ENCODE results near the gene MYH1. TPM values are rescaled to one million over a fixed set of nuclear protein-coding genes. Genes with fewer than 3 reads are reported as not detected.

Gene MYH1
- total and polyA plus RNA-seq, 10 of the 15 experiments (the other 5 are each of a cell fraction or from before 2014, with no cell fraction given) = 0.01 TPM; not detected in 9

DNA sequence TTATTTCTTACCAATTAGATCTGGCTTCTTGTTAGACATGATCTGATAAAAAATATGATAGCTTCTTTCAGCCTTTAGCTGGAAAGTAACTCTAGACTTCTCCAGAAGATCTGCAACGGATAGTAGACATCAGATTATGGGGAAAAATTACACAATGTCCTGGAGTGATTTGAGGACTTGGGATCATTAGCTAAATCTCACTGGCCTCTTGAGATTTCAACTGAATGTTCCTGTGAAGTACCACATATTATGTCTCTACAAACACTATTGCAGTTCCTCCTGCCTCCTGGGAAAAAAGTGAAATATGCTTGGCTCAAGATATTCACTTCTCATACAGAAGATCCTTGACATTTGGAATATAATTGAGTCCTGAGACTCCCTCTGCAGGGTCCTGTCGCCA is 5.5 kb downstream of the MYH1 start:
- in situ Hi-C loops (cut with MboI) (no loop called here), intact Hi-C loops (cut with micrococcal nuclease; ENCODE audit: unreplicated experiment) (no loop called here)
- ChIA-PET POLR2A (no interaction called here), RAD21 (ENCODE audit: unreplicated experiment) (no interaction called here), SMC1A (ENCODE audit: uncharacterized antibody, unreplicated experiment) (no interaction called here), CTCF (no interaction called here)
- 0 out of 4 replicates have a peak, but pooled peaks cover 0 to 2% of the 10 kb centered on the region in 2 experiments for H3K27me3 ChIP-seq (replicated peaks in 1 of 2; ENCODE audit: control insufficient read depth in 2 of 2, insufficient read depth in 2 of 2, low read length in 1 of 2)
- no peak overlapping the region for H3K27ac ChIP-seq (ENCODE audit: control insufficient read depth, insufficient read depth)
- TF ChIP-seq CBFB (IDR thresholded peaks at IDR 0.05; ENCODE audit: low read depth) (no peak), SMAD5 (IDR thresholded peaks at IDR 0.05; ENCODE audit: low read depth) (no peak), ZSCAN29 (IDR thresholded peaks at IDR 0.05) (no peak), BMI1 (IDR thresholded peaks at IDR 0.05; ENCODE audit: borderline replicate concordance) (no peak), PRDM15 (CRISPR knock-in tag; IDR thresholded peaks at IDR 0.05) (no peak), SMAD1 (IDR thresholded peaks at IDR 0.05; ENCODE audit: low read depth, partially characterized antibody) (no peak), ZBED1 (IDR thresholded peaks at IDR 0.05; ENCODE audit: borderline replicate concordance) (no peak), TAF1 (IDR thresholded peaks at IDR 0.05; ENCODE audit: borderline replicate concordance, low read depth, low read length) (no peak), KLF5 (IDR thresholded peaks at IDR 0.05; ENCODE audit: partially characterized antibody) (no peak), ESRRA (IDR thresholded peaks at IDR 0.05; ENCODE audit: low read length) (no peak), HDAC6 (IDR thresholded peaks at IDR 0.05; ENCODE audit: unreplicated experiment) (no peak), RUNX3 (IDR thresholded peaks at IDR 0.05; ENCODE audit: low read length) (no peak), FOS (IDR thresholded peaks at IDR 0.05; ENCODE audit: borderline replicate concordance, extremely low read depth, insufficient read length) (no peak), CBX5 (IDR thresholded peaks at IDR 0.05; ENCODE audit: low read depth) (no peak), SREBF2 (IDR thresholded peaks at IDR 0.05; ENCODE audit: low read length) (no peak)
- TF ChIP-seq, protein P1, sequence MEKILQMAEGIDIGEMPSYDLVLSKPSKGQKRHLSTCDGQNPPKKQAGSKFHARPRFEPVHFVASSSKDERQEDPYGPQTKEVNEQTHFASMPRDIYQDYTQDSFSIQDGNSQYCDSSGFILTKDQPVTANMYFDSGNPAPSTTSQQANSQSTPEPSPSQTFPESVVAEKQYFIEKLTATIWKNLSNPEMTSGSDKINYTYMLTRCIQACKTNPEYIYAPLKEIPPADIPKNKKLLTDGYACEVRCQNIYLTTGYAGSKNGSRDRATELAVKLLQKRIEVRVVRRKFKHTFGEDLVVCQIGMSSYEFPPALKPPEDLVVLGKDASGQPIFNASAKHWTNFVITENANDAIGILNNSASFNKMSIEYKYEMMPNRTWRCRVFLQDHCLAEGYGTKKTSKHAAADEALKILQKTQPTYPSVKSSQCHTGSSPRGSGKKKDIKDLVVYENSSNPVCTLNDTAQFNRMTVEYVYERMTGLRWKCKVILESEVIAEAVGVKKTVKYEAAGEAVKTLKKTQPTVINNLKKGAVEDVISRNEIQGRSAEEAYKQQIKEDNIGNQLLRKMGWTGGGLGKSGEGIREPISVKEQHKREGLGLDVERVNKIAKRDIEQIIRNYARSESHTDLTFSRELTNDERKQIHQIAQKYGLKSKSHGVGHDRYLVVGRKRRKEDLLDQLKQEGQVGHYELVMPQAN (conservative IDR thresholded peaks at IDR 0.05) = no peak
- no peak for DNase-seq (ENCODE audit: low read depth, low spot score)
- ATAC-seq = no peak
- H3K4me1 ChIP-seq (ENCODE audit: control insufficient read depth, insufficient read depth, low read length) = no peaks in the 10 kb centered on the region
- H3K4me2 ChIP-seq (ENCODE audit: control insufficient read depth, insufficient read depth) = no peak overlapping the region
- H3K9ac ChIP-seq (ENCODE audit: control insufficient read depth, insufficient read depth, low read length) = no peak overlapping the region
- no peaks in the 10 kb centered on the region for H3K79me2 ChIP-seq (ENCODE audit: control insufficient read depth, insufficient read depth, low read length)
- H3K36me3 ChIP-seq (ENCODE audit: control insufficient read depth in 2 of 2, insufficient read depth in 2 of 2, low read length in 1 of 2) = no peaks in the 10 kb centered on the region
- no peak overlapping the region for H2AFZ ChIP-seq (ENCODE audit: control insufficient read depth, low read depth, low read length)
- H4K20me1 ChIP-seq (ENCODE audit: control insufficient read depth, insufficient read depth) = no peaks in the 10 kb centered on the region
- FAIRE-seq = no peak
- H3K4me3 ChIP-seq = no peak overlapping the region
- 0% methylated on average over 2 of the region's 2 CpGs for WGBS (ENCODE audit: insufficient coverage, insufficient replicate concordance, low lambda C conversion rate, missing lambda C conversion rate)
- BruUV-seq (replicated peaks) = no TSS peak
- H3K9me3 ChIP-seq (replicated peaks; ENCODE audit: control insufficient read depth, insufficient read depth, low read length) = no peaks in the 10 kb centered on the region
